Trophoblast cell (in vitro differentiated cells and primary cell): Measurements from ENCODE around the gene GCKR.

Experiments
- DNase-seq, 2 donors: peaks; one replicate each; pipeline ENCODE4 v3.0.0-alpha.2; 2016
- H2AFZ ChIP-seq: 2 replicates; pipeline ENCODE4 v1.6.1; 2013; ENCODE audit warnings: low read length, moderate library complexity, mild to moderate bottlenecking; ENCODE audit not compliant: insufficient read depth, poor library complexity
- H2AK5ac ChIP-seq: 2 replicates; pipeline ENCODE4 v1.6.1; 2013; ENCODE audit warnings: mild to moderate bottlenecking, low read length
- H2BK120ac ChIP-seq: 2 replicates; pipeline ENCODE4 v1.6.1; 2013; ENCODE audit warnings: low read length, mild to moderate bottlenecking, moderate library complexity; ENCODE audit not compliant: insufficient read depth, poor library complexity
- H2BK12ac ChIP-seq: 2 replicates; pipeline ENCODE4 v1.6.1; 2013; ENCODE audit warnings: mild to moderate bottlenecking, low read length, moderate library complexity
- H2BK5ac ChIP-seq: 2 replicates; pipeline ENCODE4 v1.6.1; 2013; ENCODE audit warnings: low read length, low read depth, moderate library complexity, mild to moderate bottlenecking; ENCODE audit not compliant: poor library complexity
- H3K14ac ChIP-seq: 2 replicates; pipeline ENCODE4 v1.6.1; 2013; ENCODE audit warnings: mild to moderate bottlenecking, low read length
- H3K18ac ChIP-seq: 2 replicates; pipeline ENCODE4 v1.6.1; 2013; ENCODE audit warnings: mild to moderate bottlenecking, low read length
- H3K23ac ChIP-seq: 2 replicates; pipeline ENCODE4 v1.6.1; 2013; ENCODE audit warnings: low read length
- H3K27ac ChIP-seq: 2 replicates; pipeline ENCODE4 v1.5.1; 2013; ENCODE audit warnings: low read depth, mild to moderate bottlenecking, inconsistent platforms, low read length, moderate library complexity
- H3K27me3 ChIP-seq: 2 replicates; pipeline ENCODE4 v1.6.1; 2013; ENCODE audit warnings: inconsistent platforms, mild to moderate bottlenecking, low read length, moderate library complexity; ENCODE audit not compliant: insufficient read depth
- H3K36me3 ChIP-seq, 2 experiments: 1 replicate in 1 of 2; 2 replicates in 1 of 2; pipeline ENCODE4 v1.6.1; 2013; ENCODE audit warnings: low read length in 2 of 2, mild to moderate bottlenecking in 2 of 2, moderate library complexity in 1 of 2; ENCODE audit not compliant: insufficient read depth in 2 of 2, control insufficient read depth in 1 of 2
- H3K4ac ChIP-seq: 2 replicates; pipeline ENCODE4 v1.6.1; 2013; ENCODE audit warnings: low read depth, mild to moderate bottlenecking, low read length, moderate library complexity
- H3K4me1 ChIP-seq, 2 experiments: 1 replicate in 1 of 2; 2 replicates in 1 of 2; pipeline ENCODE4 v1.6.1; 2013; ENCODE audit warnings: low read length in 2 of 2, mild to moderate bottlenecking in 2 of 2, moderate library complexity in 1 of 2; ENCODE audit not compliant: insufficient read depth in 2 of 2, control insufficient read depth in 1 of 2
- H3K4me2 ChIP-seq: 2 replicates; pipeline ENCODE4 v1.6.1; 2013; ENCODE audit warnings: inconsistent platforms, mild to moderate bottlenecking, low read length, moderate library complexity
- H3K4me3 ChIP-seq: 2 replicates; pipeline ENCODE4 v1.5.1; 2013; ENCODE audit warnings: mild to moderate bottlenecking, low read depth, low read length, inconsistent platforms
- H3K79me1 ChIP-seq: one replicate; pipeline ENCODE4 v1.6.1; 2013; ENCODE audit warnings: low read length
- H3K79me2 ChIP-seq: 2 replicates; pipeline ENCODE4 v1.6.1; 2013; ENCODE audit warnings: low read length, mild to moderate bottlenecking; ENCODE audit not compliant: control insufficient read depth, insufficient read depth, poor library complexity
- H3K9ac ChIP-seq: 2 replicates; pipeline ENCODE4 v1.6.1; 2013; ENCODE audit warnings: mild to moderate bottlenecking, low read length
- H3K9me3 ChIP-seq: 2 replicates; pipeline ENCODE4 v1.6.1; 2013; ENCODE audit warnings: low read depth, mild to moderate bottlenecking, control low read depth, inconsistent platforms, low read length; ENCODE audit not compliant: insufficient read depth
- H4K12ac ChIP-seq: 2 replicates; pipeline ENCODE4 v1.6.1; 2013; ENCODE audit warnings: low read depth, mild to moderate bottlenecking, low read length, moderate library complexity
- H4K8ac ChIP-seq: 2 replicates; pipeline ENCODE4 v1.6.1; 2013; ENCODE audit warnings: low read depth, mild to moderate bottlenecking, low read length, moderate library complexity
- H4K91ac ChIP-seq: one replicate; pipeline ENCODE4 v1.6.1; 2013; ENCODE audit warnings: low read depth, mild to moderate bottlenecking, low read length, moderate library complexity
- WGBS: extraction: QIAGEN DNeasy Blood & Tissue Kit; methylation state at CpG from one replicate; pipeline ENCODE4 v1.1.7; 2013; ENCODE audit warnings: missing lambda C conversion rate; ENCODE audit not compliant: insufficient read length, insufficient coverage; ENCODE audit errors: extremely low coverage; 5-methylcytosine and 5-hydroxymethylcytosine counted together

The GCKR gene

GRCh38 chr2:27522400-27522945, 25.8 kb downstream of the GCKR start:
- H2BK12ac ChIP-seq, result no peak overlapping the region
- WGBS, result no CpG with 5 or more reads among the region's 7 CpGs
- no peak overlapping the region for H2AK5ac ChIP-seq
- H3K9ac ChIP-seq, result no peak overlapping the region
- peak; percentile 8 to 59 for DNase-seq
- H2BK5ac ChIP-seq, result no peak overlapping the region
- H3K4me1 ChIP-seq, result no peaks in the 10 kb centered on the region
- H3K9me3 ChIP-seq, result no peaks in the 10 kb centered on the region
- H3K27me3 ChIP-seq, result no peaks in the 10 kb centered on the region
- H3K18ac ChIP-seq, result no peak overlapping the region
- H3K27ac ChIP-seq, result no peak overlapping the region
- H4K91ac ChIP-seq, result no peak overlapping the region
- H3K23ac ChIP-seq, result no peak overlapping the region
- no peaks in the 10 kb centered on the region for H3K79me1 ChIP-seq
- no peak overlapping the region for H4K12ac ChIP-seq
- no peak overlapping the region for H4K8ac ChIP-seq
- no peaks in the 10 kb centered on the region for H3K36me3 ChIP-seq
- no peak overlapping the region for H3K14ac ChIP-seq
- no peak overlapping the region for H3K4ac ChIP-seq
- no peak overlapping the region for H3K4me2 ChIP-seq
- no peaks in the 10 kb centered on the region for H3K79me2 ChIP-seq
- no peak overlapping the region for H2AFZ ChIP-seq
- no peak overlapping the region for H3K4me3 ChIP-seq
- H2BK120ac ChIP-seq, result no peak overlapping the region

GRCh38 chr2:27527182-27527581, 30.5 kb downstream of the GCKR start:
- H3K4me1 ChIP-seq, result no peaks in the 10 kb centered on the region
- no peak overlapping the region for H3K9ac ChIP-seq
- no peak overlapping the region for H2BK5ac ChIP-seq
- H3K23ac ChIP-seq, result no peak overlapping the region
- no peak overlapping the region for H3K18ac ChIP-seq
- H3K79me1 ChIP-seq, result no peaks in the 10 kb centered on the region
- H2AK5ac ChIP-seq, result no peak overlapping the region
- no peak overlapping the region for H4K91ac ChIP-seq
- no peak overlapping the region for H2BK120ac ChIP-seq
- H2BK12ac ChIP-seq, result no peak overlapping the region
- no peak overlapping the region for H3K14ac ChIP-seq
- no peak overlapping the region for H4K12ac ChIP-seq
- no peaks in the 10 kb centered on the region for H3K36me3 ChIP-seq
- H3K4ac ChIP-seq, result no peak overlapping the region
- no peak overlapping the region for H3K27ac ChIP-seq
- WGBS, result no CpG with 5 or more reads among the region's 3 CpGs
- H4K8ac ChIP-seq, result no peak overlapping the region
- no peaks in the 10 kb centered on the region for H3K27me3 ChIP-seq
- no peak overlapping the region for H2AFZ ChIP-seq
- no peaks in the 10 kb centered on the region for H3K9me3 ChIP-seq
- H3K4me3 ChIP-seq, result no peak overlapping the region
- peak; percentile 9 to 67 for DNase-seq
- no peak overlapping the region for H3K4me2 ChIP-seq
- no peaks in the 10 kb centered on the region for H3K79me2 ChIP-seq

- Histone ChIP-seq H2BK5ac (no peak overlapping the region), H4K91ac (no peak overlapping the region), H3K4me2 (no peak overlapping the region)
Observed at GRCh38 chr2:27531983-27532382, 35.3 kb downstream of the GCKR start.

GRCh38 chr2:27537287-27537686, 40.6 kb downstream of the GCKR start:
- Histone ChIP-seq H3K4ac (no peak overlapping the region), H3K36me3 (no peaks in the 10 kb centered on the region), H3K14ac (no peak overlapping the region), H3K9ac (no peak overlapping the region), H4K8ac (no peak overlapping the region), H4K91ac (no peak overlapping the region), H3K79me1 (no peaks in the 10 kb centered on the region), H3K23ac (no peak overlapping the region), H2AK5ac (no peak overlapping the region), H3K4me3 (no peak overlapping the region), H2BK5ac (no peak overlapping the region), H3K27me3 (no peaks in the 10 kb centered on the region), H2AFZ (no peak overlapping the region), H3K27ac (no peak overlapping the region), H2BK12ac (no peak overlapping the region), H3K18ac (no peak overlapping the region), H4K12ac (no peak overlapping the region), H3K79me2 (no peaks in the 10 kb centered on the region), H3K9me3 (no peaks in the 10 kb centered on the region), H2BK120ac (no peak overlapping the region), H3K4me1 (no peaks in the 10 kb centered on the region), H3K4me2 (no peak overlapping the region)
- no CpG with 5 or more reads among the region's 4 CpGs for WGBS
- no peak for DNase-seq

More at GRCh38 chr2:27531983-27532382, 35.3 kb downstream of the GCKR start:
- no peak overlapping the region for H2BK120ac ChIP-seq
- H2BK12ac ChIP-seq, result no peak overlapping the region
- no peak overlapping the region for H2AK5ac ChIP-seq
- no peaks in the 10 kb centered on the region for H3K9me3 ChIP-seq
- H3K4ac ChIP-seq, result no peak overlapping the region
- no peaks in the 10 kb centered on the region for H3K4me1 ChIP-seq
- H3K79me1 ChIP-seq, result no peaks in the 10 kb centered on the region
- H3K4me3 ChIP-seq, result no peak overlapping the region
- H3K27ac ChIP-seq, result no peak overlapping the region
- H4K8ac ChIP-seq, result no peak overlapping the region
- no peaks in the 10 kb centered on the region for H3K36me3 ChIP-seq
- H3K27me3 ChIP-seq, result no peaks in the 10 kb centered on the region
- no peak overlapping the region for H2AFZ ChIP-seq
- H3K9ac ChIP-seq, result no peak overlapping the region
- no peak overlapping the region for H4K12ac ChIP-seq
- no CpG with 5 or more reads among the region's 2 CpGs for WGBS
- H3K23ac ChIP-seq, result no peak overlapping the region
- H3K14ac ChIP-seq, result no peak overlapping the region
- DNase-seq, result no peak
- no peak overlapping the region for H3K18ac ChIP-seq
- H3K79me2 ChIP-seq, result no peaks in the 10 kb centered on the region
